A549 (cell line): ENCODE measurements around the gene SCUBE3.

ENCODE experiments used
- CBX2 ChIP-seq: fragments of 200-600 bp; sonication (generic); IDR thresholded peaks from 2 replicates; pipeline ENCODE4 v1.6.1; 2016; ENCODE audit warnings: low read depth, mild to moderate bottlenecking, borderline replicate concordance
- CEBPB ChIP-seq, 2 experiments: fragments of >200 bp in 1 of 2; sonication (Bioruptor Twin) in 1 of 2; formaldehyde crosslinking in 1 of 2; IDR thresholded peaks; 2 replicates each; pipeline ENCODE4 v1.6.1; 2012 to 2016
- CHD2 ChIP-seq: fragments of 150-350 bp; IDR thresholded peaks from 2 replicates; pipeline ENCODE4 v1.6.1; 2014; ENCODE audit warnings: low read length; ENCODE audit not compliant: partially characterized antibody
- HOXB13 ChIP-seq: fragments of 250-450 bp; sonication (Bioruptor Pico); IDR thresholded peaks from 2 replicates; pipeline ENCODE4 v1.5.0; 2020; ENCODE audit warnings: low read depth, mild to moderate bottlenecking, moderate library complexity
- JUN ChIP-seq, 2 experiments: fragments of >200 bp; sonication (Bioruptor Twin); formaldehyde crosslinking; IDR thresholded peaks; 2 replicates in 1 of 2; 3 replicates in 1 of 2; pipeline ENCODE4 v1.6.1; 2016 to 2017
- JUNB ChIP-seq: fragments of >200 bp; sonication (Bioruptor Twin); formaldehyde crosslinking; IDR thresholded peaks from 2 replicates; pipeline ENCODE4 v1.6.1; 2016
- MAZ ChIP-seq: fragments of 150-350 bp; IDR thresholded peaks from 2 replicates; pipeline ENCODE4 v1.6.1; 2014; ENCODE audit warnings: antibody characterized with exemption, low read depth, low read length, borderline replicate concordance
- POLR2A ChIP-seq: IDR thresholded peaks from 2 replicates; pipeline ENCODE4 v1.6.1; 2012; ENCODE audit warnings: mild to moderate bottlenecking, low read length
- SREBF2 ChIP-seq: fragments of 450-650 bp; IDR thresholded peaks from 2 replicates; pipeline ENCODE4 v1.6.1; 2014; ENCODE audit warnings: mild to moderate bottlenecking, moderate library complexity
- ZFP36 ChIP-seq: fragments of 450-650 bp; IDR thresholded peaks from 2 replicates; pipeline ENCODE4 v1.6.1; 2014; ENCODE audit warnings: borderline replicate concordance; ENCODE audit not compliant: partially characterized antibody
- TF ChIP-seq, protein P1 (sequence below): fragments of >200 bp; sonication (Bioruptor Twin); formaldehyde crosslinking; IDR thresholded peaks from 3 replicates; pipeline ENCODE4 v1.5.1; 2016
- TF ChIP-seq, protein P2 (sequence below): IDR thresholded peaks from 2 replicates; pipeline ENCODE4 v1.6.1; 2012
- TF ChIP-seq, protein P3 (sequence below): fragments of 450-650 bp; IDR thresholded peaks from 2 replicates; pipeline ENCODE4 v1.6.1; 2014; ENCODE audit warnings: antibody characterized with exemption

DNA sequence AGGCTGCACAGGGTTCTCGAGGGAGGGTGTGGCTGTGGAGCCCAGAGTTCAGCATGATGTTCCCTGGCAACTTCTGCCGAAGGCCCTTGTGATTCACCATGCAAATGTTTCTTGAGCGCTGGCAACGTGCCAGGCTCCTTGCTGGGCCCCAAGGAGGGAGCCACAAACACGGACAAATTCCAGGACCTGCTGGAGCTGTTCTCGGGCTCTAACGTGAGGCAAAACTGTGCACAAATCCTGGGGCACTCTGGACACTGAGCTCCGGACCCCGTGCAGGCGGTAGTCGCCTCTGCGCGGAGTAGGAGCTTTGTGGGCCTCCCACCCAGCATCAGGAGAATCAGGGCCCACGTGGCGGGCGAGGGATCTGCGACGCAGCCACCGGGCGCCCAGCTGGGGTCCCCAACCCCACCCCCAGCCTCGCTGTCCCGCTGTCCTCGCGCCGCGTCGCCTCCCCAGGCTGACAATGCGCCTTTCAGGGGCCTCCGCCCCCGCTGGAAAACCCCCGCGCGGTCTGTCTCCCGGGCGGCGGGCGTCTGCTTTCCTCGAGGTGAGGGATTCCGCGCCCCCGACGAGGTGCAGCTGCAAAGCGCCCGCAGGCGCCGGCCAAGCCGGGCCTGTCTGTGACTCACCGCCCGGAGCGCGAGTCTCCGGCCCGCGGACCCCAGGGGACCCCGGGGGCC, 31.7 kb upstream of the SCUBE3 start:
- TF ChIP-seq, protein P1, sequence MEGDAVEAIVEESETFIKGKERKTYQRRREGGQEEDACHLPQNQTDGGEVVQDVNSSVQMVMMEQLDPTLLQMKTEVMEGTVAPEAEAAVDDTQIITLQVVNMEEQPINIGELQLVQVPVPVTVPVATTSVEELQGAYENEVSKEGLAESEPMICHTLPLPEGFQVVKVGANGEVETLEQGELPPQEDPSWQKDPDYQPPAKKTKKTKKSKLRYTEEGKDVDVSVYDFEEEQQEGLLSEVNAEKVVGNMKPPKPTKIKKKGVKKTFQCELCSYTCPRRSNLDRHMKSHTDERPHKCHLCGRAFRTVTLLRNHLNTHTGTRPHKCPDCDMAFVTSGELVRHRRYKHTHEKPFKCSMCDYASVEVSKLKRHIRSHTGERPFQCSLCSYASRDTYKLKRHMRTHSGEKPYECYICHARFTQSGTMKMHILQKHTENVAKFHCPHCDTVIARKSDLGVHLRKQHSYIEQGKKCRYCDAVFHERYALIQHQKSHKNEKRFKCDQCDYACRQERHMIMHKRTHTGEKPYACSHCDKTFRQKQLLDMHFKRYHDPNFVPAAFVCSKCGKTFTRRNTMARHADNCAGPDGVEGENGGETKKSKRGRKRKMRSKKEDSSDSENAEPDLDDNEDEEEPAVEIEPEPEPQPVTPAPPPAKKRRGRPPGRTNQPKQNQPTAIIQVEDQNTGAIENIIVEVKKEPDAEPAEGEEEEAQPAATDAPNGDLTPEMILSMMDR = no peak
- TF ChIP-seq CHD2 = no peak
- TF ChIP-seq HOXB13 (CRISPR knock-in tag) = no peak
- TF ChIP-seq CBX2 = no peak
- TF ChIP-seq JUN (IDR thresholded peaks at IDR 0.05) = 0 out of 5 replicates have a peak, but pooled peaks of 1 of the 2 experiments have one; percentile 35
- no peak for TF ChIP-seq MAZ
- TF ChIP-seq SREBF2 = no peak
- TF ChIP-seq, protein P2, sequence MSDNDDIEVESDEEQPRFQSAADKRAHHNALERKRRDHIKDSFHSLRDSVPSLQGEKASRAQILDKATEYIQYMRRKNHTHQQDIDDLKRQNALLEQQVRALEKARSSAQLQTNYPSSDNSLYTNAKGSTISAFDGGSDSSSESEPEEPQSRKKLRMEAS = peak; percentile 53
- TF ChIP-seq POLR2A = no peak
- TF ChIP-seq ZFP36 = no peak
- TF ChIP-seq JUNB = no peak
- TF ChIP-seq CEBPB (IDR thresholded peaks at IDR 0.05) = no peak
- TF ChIP-seq, protein P3, sequence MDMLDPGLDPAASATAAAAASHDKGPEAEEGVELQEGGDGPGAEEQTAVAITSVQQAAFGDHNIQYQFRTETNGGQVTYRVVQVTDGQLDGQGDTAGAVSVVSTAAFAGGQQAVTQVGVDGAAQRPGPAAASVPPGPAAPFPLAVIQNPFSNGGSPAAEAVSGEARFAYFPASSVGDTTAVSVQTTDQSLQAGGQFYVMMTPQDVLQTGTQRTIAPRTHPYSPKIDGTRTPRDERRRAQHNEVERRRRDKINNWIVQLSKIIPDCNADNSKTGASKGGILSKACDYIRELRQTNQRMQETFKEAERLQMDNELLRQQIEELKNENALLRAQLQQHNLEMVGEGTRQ = no peak
